ENCODE results near the gene RNF220. TPM values are rescaled to one million over a fixed set of nuclear protein-coding genes. Genes with fewer than 3 reads are reported as not detected.
A peak's percentile ranks its signal among the peaks of the same experiment; 100 is the strongest.

RNF220 gene
- total and polyA plus RNA-seq, 12 donors = 41.8 to 82.5 (median 58.0) TPM

DNA sequence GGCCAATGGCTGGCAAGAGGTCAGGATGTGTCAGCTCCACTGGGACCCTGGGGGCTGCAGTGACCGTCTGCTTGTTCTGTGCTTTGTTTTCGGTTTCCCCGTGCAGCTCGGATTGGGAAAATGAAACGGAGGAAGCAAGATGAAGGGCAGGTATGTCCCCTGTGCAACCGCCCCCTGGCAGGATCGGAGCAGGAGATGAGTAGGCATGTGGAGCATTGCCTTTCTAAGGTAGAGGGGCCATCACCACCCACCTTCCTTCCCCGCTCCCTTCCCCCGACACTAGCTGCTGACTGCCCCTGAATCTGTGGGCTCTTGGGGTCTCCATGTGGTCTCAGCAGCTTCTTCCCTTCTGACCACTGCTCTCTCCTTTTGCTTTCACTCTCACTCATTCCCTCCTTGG is 230.4 kb downstream of the RNF220 start:
- Histone ChIP-seq H3K36me3 (peaks cover 0 to 75% (median 25%) of the 10 kb centered on the region in 9 donors), H3K4me1 (peaks cover 5 to 66% (median 34%) of the 10 kb centered on the region in 9 donors), H3K4me3 (no peak overlapping the region), H3K27me3 (no peaks in the 10 kb centered on the region), H3K27ac (no peak overlapping the region), H3K9me3 (no peaks in the 10 kb centered on the region)
- intact Hi-C loops (cut with DNase I) = loop anchor here in 1 of 10 donors (10.0 kb wide), 1 partner anchor 421 kb away; the partner anchor contains the start of gene DMAP1
- TF ChIP-seq, protein P1, sequence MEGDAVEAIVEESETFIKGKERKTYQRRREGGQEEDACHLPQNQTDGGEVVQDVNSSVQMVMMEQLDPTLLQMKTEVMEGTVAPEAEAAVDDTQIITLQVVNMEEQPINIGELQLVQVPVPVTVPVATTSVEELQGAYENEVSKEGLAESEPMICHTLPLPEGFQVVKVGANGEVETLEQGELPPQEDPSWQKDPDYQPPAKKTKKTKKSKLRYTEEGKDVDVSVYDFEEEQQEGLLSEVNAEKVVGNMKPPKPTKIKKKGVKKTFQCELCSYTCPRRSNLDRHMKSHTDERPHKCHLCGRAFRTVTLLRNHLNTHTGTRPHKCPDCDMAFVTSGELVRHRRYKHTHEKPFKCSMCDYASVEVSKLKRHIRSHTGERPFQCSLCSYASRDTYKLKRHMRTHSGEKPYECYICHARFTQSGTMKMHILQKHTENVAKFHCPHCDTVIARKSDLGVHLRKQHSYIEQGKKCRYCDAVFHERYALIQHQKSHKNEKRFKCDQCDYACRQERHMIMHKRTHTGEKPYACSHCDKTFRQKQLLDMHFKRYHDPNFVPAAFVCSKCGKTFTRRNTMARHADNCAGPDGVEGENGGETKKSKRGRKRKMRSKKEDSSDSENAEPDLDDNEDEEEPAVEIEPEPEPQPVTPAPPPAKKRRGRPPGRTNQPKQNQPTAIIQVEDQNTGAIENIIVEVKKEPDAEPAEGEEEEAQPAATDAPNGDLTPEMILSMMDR (IDR thresholded peaks at IDR 0.05) = no peak
- WGBS, 2 donors = 78 to 86% methylated on average over 9 of the region's 9 CpGs
- no peak for DNase-seq
- ATAC-seq = no peak

GRCh38 chr1:44636083-44636687 is 231.1 kb downstream of the RNF220 start:
- WGBS, 2 donors = 83 to 89% methylated on average over 14 of the region's 14 CpGs
- Histone ChIP-seq H3K27me3 (no peaks in the 10 kb centered on the region), H3K9me3 (no peaks in the 10 kb centered on the region), H3K27ac (peak overlapping the region in 2 of 10 donors; percentile 4 to 45), H3K4me3 (no peak overlapping the region), H3K4me1 (peaks cover 5 to 70% (median 33%) of the 10 kb centered on the region in 9 donors), H3K36me3 (peaks cover 0 to 83% (median 30%) of the 10 kb centered on the region in 9 donors)
- ATAC-seq (no peak), DNase-seq (no peak)
- intact Hi-C loops (cut with DNase I) = loop anchor here in 1 of 10 donors (10.0 kb wide), 1 partner anchor 421 kb away; the partner anchor contains the start of gene DMAP1
- TF ChIP-seq, protein P1 (IDR thresholded peaks at IDR 0.05) = no peak

GRCh38 chr1:44636688-44637598 is 231.9 kb downstream of the RNF220 start:
- DNase-seq = no peak
- Histone ChIP-seq H3K4me1 (peaks cover 5 to 74% (median 36%) of the 10 kb centered on the region in 9 donors), H3K27ac (peak overlapping the region in 6 of 10 donors; percentile 4 to 49 (median 36)), H3K9me3 (no peaks in the 10 kb centered on the region), H3K27me3 (no peaks in the 10 kb centered on the region), H3K4me3 (no peak overlapping the region), H3K36me3 (peaks cover 0 to 90% (median 30%) of the 10 kb centered on the region in 9 donors)
- TF ChIP-seq, protein P1 (IDR thresholded peaks at IDR 0.05) = no peak
- intact Hi-C loops (cut with DNase I) = loop anchor here in 1 of 10 donors (10.0 kb wide), 1 partner anchor 422 kb away; the partner anchor contains the start of gene DMAP1
- 75 to 77% methylated on average over 13 of the region's 13 CpGs for WGBS, 2 donors
- ATAC-seq = peak in 1 of 8 donors; percentile 13

Data from heart right ventricle (tissue), 16 donors.